Vagina (tissue), 2 donors: ENCODE results near the gene GJA10.

Experiments used
- CTCF ChIP-seq, 3 experiments: fragments of 450-650 bp in 2 of 3; fragments of 200-600 bp in 1 of 3; sonication (generic) in 1 of 3; IDR thresholded peaks; one replicate each; pipeline ENCODE4 v1.5.1; 2017 to 2019; ENCODE audit warnings: antibody characterized with exemption in 3 of 3, mild to moderate bottlenecking in 2 of 3, moderate library complexity in 2 of 3
- POLR2A ChIP-seq, 2 donors: fragments of 450-650 bp; IDR thresholded peaks; one replicate each; pipeline ENCODE4 v1.6.1; 2017; ENCODE audit warnings: antibody characterized with exemption in 2 of 2, mild to moderate bottlenecking in 2 of 2, moderate library complexity in 2 of 2

- TF ChIP-seq CTCF (IDR thresholded peaks at IDR 0.05) (no peak), POLR2A (IDR thresholded peaks at IDR 0.05) (no peak)
Observed at GRCh38 chr6:89894169-89894568, at the start of gene GJA10.
